Measurements from ENCODE around the gene IZUMO1R.
"Not testable (repeated sequence)": the region's sequence is repeated elsewhere in the genome, so short reads cannot be mapped to it uniquely, and the experiment has no call there.

The IZUMO1R gene

DNA sequence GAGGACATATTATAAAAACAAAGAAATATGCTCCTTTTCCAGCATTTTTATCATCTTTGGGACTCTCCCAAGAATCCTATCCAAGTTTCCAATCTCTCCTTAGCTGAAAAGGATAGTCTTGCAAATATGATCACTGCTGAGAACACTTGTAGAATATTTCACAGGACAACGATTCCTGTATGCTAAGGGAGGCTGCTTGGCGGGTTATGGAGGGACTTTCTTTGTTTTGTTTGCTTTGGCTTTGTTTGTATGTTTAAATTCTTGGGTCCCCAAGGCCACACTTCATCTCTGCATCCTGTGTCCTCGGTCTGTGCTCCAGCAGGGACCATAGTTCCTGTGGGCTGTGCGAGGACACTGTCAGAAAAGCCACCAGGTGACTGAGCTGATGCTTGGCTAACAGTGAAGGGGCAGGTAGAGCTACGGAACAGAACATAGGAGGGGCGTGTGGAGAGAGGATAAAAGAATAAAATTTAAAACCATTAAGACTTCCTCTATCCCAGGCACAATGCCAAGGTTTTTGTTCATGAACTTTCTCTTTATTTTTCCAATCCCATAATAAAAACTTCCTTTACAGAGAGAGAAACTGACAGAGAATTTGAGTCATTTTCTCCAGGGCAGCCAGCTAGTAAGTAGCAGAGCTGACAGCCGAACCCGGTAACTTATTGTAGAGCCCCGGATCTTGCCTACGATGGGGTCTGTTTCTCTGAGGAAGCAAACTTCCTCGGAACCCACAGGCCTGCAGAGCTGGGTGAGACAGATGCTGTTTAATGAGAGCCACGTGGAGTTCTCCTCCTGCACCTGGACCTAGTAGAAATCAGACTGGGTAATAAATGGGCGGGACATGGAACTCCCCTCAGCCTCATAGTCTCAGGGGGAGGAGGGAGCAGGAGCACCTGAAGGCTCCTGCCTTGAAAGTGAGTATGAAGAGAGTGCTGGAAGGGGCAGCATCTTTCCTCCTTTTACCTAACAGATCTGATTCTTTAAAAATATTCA lies at the start of gene IZUMO1R:
IZUMO1R (plus strand) TSS at position 615 of the 993 bp plus-strand sequence. CDS start 1,057 bp downstream, outside the sequence.
- no peak for DNase-seq (ENCODE audit: low read depth, low spot score)
- no peak for TF ChIP-seq CTCF (IDR thresholded peaks at IDR 0.05; ENCODE audit: low read depth, low read length)
- H3K4me3 ChIP-seq (ENCODE audit: low read depth, low read length), result no peak within 1 kb of the TSS
- in situ Hi-C loops (cut with HindIII; ENCODE audit: low sequenced_read_pairs), result no loop called here

DNA sequence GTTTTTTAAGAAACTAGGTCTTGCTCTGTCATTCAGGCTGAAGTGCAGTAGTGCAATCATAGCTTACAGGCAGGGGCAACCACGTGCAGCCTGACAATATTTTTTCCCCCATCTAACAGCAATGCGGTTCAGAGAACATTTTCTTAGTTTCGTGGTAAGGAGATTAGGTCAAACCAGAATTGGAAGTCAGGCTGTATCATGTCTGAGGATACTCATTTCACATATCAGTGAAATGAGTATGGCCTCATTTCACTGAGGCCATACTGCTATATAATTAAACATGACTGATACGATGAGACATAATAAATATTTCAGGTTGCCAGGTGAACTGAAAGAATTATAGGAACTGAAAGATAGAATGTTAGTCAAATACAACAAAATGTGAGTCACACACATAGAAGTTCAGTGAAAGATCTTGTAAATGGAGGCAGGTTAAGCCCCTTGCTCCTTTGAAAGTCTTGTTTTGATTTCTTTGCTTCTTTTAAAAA lies 32.5 kb upstream of the IZUMO1R start:
- in situ Hi-C loops (cut with HindIII; ENCODE audit: low sequenced_read_pairs), result no loop called here
- TF ChIP-seq CTCF (IDR thresholded peaks at IDR 0.05; ENCODE audit: low read depth, low read length), result no peak
- no peak overlapping the region for H3K4me3 ChIP-seq (ENCODE audit: low read depth, low read length)
- DNase-seq (ENCODE audit: low read depth, low spot score), result no peak

DNA sequence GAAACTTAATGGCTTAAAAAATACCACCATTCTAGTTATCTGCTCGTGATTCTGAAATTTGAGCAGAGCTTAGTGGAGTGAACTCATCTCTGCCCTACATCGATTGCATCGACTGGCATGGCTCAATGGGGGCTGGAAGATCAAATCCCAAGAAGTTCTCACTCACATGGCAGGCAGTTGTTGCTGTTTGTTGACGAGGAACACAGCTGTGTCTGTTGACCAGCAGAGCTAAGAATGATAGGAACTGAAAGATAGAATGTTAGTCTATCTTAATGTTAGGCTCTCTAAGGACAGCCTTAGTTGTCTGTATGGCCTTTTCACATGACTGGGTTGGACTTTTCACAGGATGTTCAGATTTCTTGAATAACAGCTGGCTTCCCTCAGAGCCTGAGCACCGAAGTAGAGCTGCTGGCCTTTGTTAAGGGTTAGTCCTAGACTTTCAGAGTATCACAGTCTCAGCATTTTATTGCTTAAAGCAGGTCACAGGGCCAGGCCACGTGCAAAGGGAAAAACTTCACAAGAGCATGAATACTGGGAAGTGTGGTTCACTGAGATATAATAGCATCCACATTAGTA lies 31.6 kb upstream of the IZUMO1R start:
- DNase-seq (ENCODE audit: low read depth, low spot score), result no peak

GRCh38 chr11:94275961-94276360 lies 28.4 kb upstream of the IZUMO1R start:
- H3K4me3 ChIP-seq (ENCODE audit: low read depth, low read length), result no peak overlapping the region
- in situ Hi-C loops (cut with HindIII; ENCODE audit: low sequenced_read_pairs), result no loop called here
- no peak for DNase-seq (ENCODE audit: low read depth, low spot score)
- no peak for TF ChIP-seq CTCF (IDR thresholded peaks at IDR 0.05; ENCODE audit: low read depth, low read length)

More for the DNA sequence above, 31.6 kb upstream of the IZUMO1R start:
- in situ Hi-C loops (cut with HindIII; ENCODE audit: low sequenced_read_pairs), result no loop called here
- no peak overlapping the region for H3K4me3 ChIP-seq (ENCODE audit: low read depth, low read length)
- no peak for TF ChIP-seq CTCF (IDR thresholded peaks at IDR 0.05; ENCODE audit: low read depth, low read length)

DNA sequence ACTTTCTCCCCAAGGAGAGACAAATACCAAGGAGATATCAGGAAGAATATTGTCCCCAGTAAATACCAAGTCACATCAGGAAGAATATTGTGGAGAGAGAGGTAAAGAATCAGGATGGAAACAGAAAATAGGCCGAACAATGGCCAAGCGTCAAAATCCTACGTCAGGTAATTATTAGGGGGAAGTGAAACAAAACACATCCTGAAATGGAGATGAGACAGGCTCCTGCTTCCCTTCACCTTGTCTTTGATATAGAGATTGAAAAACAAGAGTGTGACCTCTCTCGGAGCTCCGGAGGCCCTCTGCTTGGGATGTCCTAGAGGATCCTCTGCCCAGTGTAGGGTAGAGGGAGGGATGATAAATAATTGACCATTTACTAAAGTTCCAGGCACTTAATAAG lies 27.4 kb upstream of the IZUMO1R start:
- no peak for DNase-seq (ENCODE audit: low read depth, low spot score)
- no peak overlapping the region for H3K4me3 ChIP-seq (ENCODE audit: low read depth, low read length)
- no peak for TF ChIP-seq CTCF (IDR thresholded peaks at IDR 0.05; ENCODE audit: low read depth, low read length)
- in situ Hi-C loops (cut with HindIII; ENCODE audit: low sequenced_read_pairs), result no loop called here

- in situ Hi-C loops (cut with HindIII; ENCODE audit: low sequenced_read_pairs); DNase-seq (ENCODE audit: low read depth, low spot score); H3K4me3 ChIP-seq (ENCODE audit: low read depth, low read length): not testable (repeated sequence)
These were observed 26.2 kb upstream of the IZUMO1R start for GRCh38 chr11:94278207-94278606.

DNA sequence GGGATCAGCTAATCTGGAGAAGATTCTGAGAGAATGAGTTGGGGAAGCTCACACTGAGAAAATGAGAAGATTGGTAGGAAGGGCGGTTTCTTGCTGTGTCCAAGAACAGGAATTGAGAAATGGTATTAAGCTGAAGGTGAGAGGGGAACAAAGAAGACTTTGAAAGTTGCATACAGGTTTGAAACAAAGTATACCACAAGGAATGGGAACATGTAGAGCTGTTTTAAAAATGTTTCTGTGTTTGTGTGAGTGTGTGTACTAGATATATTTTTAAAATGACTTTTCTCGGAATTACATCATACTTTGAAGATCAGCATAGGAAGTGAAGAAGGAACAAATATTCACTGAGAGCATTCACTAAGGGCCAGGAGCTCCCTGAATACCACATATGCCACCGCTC lies 24.4 kb upstream of the IZUMO1R start:
- no peak for TF ChIP-seq CTCF (IDR thresholded peaks at IDR 0.05; ENCODE audit: low read depth, low read length)
- H3K4me3 ChIP-seq (ENCODE audit: low read depth, low read length), result no peak overlapping the region
- in situ Hi-C loops (cut with HindIII; ENCODE audit: low sequenced_read_pairs), result no loop called here
- DNase-seq (ENCODE audit: low read depth, low spot score), result no peak
